GM18909 (cell line): ENCODE results near the gene WDR75.
A peak's percentile ranks its signal among the peaks of the same experiment; 100 is the strongest.

Experiments used
- ATAC-seq: cut with Tn5 transposase; IDR thresholded peaks from one replicate; pipeline ENCODE4 v1.9.1; 2021; ENCODE audit warnings: mild to moderate bottlenecking; ENCODE audit not compliant: unreplicated experiment, poor library complexity

The WDR75 gene

DNA sequence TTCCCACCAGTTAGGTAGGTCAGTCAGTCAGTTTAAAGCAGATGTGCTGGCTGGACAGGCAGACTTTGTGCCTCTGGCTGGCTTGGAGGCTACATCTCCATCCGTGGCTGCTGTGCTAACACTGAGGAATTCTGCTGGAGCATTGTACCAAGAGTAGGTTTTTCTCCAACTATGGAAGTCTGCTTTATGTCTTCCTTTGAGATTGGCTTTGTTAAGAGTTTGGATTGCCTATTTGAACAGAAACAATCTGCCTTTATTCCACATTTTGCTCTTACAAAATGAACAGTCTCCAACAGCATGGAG is 46.7 kb downstream of the WDR75 start:
- no peak for ATAC-seq

DNA sequence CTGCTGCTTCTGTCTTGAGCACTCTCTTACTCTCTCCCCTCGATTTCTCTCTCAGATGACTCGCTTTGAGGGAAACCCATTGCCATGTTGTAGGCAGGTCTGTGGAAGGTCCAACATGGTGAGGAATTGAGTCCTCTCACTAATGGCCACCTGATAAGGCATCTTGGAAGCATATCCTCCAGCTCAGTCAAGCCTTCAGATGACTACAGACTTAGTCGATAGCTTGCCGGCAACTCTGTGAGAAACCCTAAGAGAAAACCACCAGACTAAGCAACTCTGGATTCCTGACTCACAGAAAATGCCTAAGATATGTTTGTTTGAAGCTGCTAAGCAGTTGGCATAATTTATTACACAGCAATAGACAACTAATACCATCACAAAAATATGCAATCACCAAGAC is 51.2 kb downstream of the WDR75 start:
- ATAC-seq: no peak

DNA sequence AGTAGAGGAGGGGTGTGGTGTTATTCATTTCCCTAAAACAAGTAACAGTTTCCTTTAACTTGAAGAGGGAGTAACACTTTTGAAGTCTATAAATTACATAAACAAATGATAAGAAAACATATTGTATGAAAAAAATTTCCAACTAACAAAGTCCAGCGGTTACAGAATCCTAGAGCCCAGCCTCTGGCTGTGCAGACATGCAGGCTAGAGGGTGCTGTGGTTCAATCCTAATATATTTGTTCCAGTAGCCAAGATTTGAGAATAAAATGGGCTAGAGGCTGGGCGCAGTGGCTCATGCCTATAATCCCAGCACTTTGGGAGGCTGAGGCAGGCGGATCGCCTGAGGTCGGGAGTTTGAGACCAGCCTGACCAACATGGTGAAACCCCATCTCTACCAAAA is 56.9 kb downstream of the WDR75 start:
- ATAC-seq: no peak

DNA sequence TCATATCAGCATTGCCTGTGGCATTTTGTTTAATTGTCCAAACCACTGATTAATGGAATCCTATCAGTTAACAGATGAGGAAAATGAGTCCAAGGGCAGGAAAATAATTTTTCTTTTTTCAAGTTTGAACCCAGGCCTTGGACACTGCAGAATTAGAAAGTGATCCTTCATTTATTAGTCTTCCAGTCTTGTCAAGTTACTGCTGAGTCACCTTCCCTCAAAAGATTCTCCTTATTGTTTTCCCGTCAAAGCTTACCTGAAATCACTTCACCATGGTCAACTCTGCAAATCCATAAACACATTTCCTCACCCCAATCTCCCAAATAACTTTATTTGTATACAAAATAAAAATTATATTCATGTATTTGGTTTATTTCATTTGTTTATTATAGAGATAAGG is 57.9 kb downstream of the WDR75 start:
- no peak for ATAC-seq

DNA sequence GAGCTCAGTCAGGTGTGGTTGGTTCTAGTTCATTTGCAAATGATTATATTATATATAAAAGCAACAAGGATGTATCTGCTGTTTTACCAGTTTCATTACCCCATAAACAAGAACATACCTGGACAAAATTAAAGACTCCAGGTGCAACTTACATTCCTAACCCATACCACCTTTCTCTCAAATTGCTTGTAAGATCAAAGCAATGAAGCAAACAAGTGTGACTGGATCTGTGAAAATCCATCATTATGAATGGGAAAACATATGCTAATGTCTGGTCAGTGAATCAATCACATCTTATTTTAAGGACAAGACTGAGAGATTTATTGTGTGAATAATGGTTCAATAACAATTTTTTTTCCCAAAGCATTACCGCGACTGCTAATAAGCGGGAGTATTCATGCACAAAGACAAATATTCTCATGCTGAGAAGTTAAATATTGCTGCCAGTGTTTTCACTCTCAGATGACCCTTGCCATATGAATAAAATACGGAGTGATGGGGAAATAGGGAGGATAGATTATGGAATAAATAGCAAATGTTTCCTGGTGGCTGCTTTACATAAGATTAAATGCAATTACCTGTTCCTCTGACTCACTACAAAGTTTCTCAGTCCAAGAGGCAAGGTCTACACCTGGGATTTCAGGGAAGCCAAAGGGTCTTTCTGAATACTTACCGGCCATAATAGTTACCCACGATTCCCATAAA is 59.3 kb downstream of the WDR75 start:
- no peak for ATAC-seq

DNA sequence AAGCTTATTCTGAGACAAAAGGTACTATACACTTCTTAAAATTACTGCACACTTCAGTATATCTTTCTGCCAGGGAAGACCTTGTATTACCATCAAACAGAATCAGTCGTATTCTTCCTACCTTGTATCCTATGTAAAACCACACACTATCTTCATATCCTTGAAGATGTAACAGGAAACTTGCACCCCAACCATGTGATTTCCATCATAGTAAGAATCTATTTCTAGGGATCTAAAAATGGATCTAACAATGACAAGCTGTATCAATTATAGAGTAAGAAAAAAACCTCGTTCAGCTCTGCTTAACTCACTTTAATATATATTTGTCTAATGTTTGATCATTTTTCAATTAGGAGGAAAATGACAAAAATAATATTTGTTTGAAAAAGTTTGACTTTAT is 60.2 kb downstream of the WDR75 start:
- ATAC-seq: no peak

DNA sequence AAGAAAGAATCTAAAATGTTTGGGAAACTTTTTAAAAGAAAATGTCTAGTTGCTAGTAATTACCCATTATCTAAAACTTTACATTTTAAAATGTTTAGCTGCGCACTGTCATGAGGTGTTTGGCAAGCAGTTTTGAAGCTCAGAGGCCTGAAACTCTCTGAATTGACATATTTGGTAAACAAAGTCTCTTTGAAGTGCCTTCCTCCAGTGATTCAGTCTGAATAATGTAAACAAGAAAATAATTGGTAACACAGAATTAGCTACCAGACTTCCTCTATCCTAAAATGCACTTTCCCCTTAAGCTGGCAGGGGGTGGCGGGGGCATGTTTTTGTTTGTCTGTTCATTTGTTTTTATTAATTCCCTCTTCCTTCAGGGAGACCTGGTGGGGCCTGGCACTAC is 61.4 kb downstream of the WDR75 start:
- ATAC-seq: no peak

DNA sequence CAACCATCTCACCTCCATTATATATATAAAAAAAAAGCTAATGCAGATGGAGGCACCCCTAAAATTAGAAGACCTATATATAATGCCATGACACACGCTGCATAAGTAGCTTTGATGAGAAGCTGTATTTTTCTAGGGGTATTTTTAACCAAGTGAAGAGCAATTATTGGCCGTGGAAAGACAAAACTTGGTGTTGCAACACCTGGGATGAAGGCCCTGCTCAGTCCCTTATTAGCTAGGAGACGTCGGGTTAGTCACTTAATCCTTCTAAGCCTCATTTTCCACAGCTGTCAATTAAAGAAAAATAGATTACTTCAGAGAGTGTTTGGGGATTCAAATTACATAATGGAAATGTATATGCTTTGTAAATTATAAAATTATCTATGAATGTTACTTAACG is 63.0 kb downstream of the WDR75 start:
- ATAC-seq: no peak

DNA sequence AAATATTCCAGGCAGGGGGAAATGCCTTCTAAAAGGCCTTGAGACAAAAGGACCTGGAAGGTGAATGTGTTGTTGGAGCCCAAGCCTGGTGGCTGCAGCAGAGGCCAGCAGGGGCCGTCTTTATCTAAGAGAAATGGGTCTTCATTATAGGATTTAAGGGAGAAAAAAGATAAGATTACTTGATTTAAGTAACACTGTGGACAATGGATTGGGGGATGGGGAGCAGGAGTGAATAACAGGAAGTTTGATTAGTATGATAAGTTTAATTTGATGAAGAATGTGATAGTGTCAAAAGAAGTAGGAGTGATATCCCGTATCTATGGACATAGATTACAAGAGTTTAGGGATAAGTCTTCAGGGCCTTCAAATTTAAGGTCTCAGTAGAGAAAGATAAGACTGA is 64.2 kb downstream of the WDR75 start:
- ATAC-seq: no peak

DNA sequence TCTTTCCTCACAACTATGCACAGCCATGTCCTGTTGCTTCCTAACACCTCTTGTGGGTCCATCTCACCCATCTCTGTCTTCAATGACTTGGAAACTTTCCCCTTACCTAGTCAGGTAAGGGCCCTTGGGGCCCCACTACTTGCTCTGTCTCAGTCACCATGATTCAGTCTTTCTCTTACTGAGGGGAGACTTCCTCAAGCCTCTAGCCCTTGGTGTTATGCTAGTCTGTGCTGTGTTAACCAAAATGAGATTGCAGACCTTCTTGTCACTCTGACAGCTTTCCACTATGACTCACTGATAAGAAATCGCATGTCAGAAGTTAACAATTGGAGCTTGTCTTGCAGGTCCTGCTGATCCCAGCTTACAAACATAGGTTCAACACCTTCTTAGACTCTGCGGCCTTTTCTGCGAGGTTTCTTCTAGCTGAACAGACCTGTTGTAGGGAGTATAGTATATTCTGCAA is 65.3 kb downstream of the WDR75 start:
- ATAC-seq: no peak

DNA sequence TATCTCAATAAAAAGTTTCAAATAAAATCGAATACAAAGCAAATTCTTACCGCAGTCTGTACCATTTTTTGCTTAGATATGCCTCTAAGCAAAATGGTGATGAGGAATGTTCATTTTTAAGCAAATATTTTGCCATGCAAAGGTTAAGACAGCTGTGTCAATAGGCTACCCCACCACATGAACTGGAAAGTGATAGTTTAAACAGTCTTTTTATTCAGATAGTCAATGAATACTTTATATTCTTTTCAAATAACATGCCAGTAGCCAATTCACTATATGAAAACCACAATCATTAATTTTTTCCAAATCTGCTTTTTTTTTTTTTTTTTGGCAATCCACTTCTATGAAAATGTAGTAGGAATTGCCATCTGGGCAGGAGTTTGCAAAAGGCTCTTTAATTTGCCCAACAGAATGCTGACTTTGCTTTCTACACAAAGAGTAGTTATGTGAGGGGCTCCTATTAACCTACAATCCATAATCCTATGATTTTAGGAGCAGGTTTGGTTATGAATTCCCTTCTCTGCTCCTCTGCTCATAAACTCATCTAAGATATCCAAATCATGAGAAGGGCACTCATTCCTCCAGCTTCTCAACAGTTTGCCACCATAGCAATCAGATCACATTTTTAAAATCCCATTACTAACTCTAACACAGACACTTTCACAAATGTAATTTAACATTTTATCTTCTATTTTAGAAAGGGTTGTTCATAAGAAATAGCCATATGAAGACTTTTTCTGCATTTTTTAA is 70.1 kb downstream of the WDR75 start:
- no peak for ATAC-seq

DNA sequence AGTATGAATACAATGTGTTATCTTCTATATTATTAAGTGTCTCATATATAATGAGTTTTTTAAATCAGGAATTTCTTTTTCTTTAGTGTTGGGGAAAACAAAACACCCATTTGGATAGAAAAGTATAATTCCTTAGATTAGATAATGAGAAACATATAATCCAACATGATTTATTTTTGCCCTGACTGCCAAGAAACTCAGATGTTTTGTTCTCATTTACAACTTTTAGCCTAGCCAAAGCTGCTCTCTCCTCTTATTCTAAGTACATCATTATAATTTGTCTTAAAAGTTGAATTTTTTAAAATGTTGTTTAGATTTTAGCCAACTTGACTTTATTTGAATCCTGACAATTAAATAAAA is 70.7 kb downstream of the WDR75 start:
- ATAC-seq: no peak

DNA sequence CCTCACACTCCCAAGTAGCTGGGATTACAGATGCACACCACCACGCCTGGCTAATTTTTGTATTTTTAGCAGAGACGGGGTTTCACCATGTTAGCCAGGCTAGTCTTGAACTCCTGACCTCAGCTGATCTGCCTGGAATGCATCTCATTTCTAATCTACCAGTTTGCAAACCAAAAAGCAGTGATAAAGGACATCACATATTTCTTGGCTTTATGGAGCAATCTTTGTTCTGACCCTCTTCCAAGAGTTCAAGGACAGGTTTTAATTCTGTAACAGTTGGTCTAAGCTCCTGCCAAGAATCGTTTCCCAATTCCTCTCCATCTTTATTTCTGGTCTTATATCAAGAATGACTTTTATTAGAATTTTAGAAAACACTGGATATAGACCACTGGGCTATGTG is 71.6 kb downstream of the WDR75 start:
- ATAC-seq: no peak

DNA sequence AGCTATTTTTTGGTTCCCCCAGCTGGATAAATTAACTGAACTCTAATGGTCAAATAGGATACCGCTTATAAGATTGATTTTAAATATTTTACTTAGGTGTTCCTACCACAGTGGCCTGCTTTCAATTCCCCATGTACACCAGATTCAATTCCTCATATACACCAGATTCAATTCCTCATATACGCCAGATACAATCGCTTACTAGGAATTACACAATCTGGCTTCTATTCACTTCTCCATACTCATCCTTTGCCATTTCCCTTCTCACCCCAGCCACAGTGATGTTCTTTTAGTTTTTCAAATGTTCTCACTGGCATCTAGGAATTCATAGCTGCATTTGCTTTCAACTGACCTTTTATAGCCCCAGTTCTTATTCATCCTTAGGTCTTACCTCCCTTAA is 72.8 kb downstream of the WDR75 start:
- no peak for ATAC-seq

DNA sequence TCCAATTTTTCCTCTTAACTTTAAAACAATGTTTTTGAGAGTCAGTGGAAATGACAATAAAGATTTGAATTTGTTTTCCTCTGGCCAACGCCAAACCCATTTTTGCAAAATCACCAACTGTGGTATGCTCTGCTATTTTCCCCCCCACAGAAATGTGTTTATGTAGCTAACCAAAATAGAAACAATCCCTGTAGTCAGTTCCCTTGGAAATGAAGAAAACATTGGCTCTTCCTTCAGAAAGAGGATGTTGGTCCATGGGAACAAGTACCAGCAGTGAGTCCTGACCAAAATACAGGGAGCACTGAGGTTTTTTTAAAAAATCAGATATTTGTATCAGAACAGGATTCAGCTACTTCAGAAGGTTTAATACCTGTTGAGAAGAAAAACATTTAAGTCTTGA is 74.0 kb downstream of the WDR75 start:
- ATAC-seq: no peak

DNA sequence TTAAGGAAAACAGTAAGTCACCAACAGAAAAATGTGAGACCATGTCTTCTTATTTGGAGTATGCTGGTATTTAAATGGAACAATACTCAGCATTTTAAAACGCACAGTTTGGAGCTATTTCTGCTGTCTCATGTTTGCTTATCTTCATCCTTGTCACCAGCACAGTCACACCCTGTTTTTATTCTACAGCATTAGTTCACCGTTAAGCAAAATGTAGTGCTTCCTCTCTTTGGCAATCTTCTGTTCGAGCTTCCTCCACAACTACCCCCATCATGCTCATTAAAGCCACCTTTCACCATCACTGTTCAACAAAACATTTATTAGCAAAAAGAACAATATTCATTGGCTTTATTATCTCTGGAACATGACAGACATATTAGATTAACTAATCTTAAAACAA is 75.3 kb downstream of the WDR75 start:
- ATAC-seq: no peak

DNA sequence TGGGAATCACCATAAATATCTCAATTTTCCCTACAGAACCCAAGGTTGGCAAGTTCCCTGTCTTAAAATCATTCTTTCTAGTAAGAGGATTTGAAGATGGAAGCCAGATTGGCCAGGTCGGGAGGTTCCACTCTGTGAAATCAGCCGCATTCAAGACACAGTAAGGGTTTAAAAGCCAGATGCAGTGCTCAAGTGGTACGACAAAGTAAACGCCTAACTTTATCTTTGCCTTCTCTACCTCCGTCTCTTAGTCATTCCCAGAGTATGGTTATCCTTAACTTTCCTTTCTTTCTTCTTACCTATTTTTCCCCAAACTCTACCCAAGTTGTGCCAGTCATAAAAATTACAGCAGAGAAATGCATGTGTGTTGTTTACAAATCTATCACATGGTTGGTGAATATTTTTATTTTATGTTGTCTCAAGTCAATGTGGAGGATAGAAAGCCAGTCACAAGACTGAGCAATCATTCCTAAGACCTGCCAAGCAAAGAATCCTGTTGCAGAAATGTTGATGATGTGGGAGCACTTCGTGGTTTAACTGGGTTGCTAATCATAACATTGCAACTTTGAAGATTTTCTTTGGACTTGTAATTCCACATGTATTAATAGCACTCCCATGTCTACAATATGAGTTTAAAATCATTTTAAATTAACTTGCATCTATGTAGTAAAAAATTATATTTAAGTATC is 76.7 kb downstream of the WDR75 start:
- no peak for ATAC-seq

DNA sequence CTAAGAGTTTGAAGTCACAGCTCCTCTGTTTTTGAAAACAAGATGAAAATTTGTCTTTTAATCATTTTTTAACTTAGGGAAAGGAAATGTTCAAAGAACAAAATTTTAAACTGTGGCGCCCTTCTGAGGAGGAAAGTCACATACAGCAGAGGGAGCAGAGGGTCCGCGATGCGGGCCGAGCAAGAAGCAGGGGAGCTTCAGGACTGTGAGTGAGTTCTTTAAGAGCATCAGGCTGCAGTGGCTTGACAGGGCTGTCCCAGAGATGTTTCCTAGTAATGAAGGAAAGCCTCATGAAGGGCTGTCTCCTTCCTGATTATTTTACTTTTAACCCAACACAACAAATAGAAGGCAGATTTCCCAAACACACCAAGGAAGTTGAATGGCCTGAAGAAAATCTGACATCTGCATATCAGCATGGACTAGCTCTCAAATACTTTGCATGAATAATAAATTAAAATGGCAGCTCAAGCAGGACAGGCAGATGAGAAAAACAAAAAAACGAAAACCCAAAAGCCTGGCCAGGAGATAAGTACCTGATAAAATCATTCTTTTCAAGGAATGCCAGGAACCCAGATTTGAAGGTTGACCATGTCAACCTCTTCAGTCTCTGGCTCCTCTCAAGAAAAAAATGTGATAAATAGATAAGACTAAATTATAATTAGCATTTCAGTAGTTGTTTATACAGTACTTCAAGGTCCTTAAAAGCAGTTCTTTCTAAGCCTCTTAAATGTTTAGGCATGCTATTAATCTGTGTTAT is 78.5 kb downstream of the WDR75 start:
- ATAC-seq: no peak

DNA sequence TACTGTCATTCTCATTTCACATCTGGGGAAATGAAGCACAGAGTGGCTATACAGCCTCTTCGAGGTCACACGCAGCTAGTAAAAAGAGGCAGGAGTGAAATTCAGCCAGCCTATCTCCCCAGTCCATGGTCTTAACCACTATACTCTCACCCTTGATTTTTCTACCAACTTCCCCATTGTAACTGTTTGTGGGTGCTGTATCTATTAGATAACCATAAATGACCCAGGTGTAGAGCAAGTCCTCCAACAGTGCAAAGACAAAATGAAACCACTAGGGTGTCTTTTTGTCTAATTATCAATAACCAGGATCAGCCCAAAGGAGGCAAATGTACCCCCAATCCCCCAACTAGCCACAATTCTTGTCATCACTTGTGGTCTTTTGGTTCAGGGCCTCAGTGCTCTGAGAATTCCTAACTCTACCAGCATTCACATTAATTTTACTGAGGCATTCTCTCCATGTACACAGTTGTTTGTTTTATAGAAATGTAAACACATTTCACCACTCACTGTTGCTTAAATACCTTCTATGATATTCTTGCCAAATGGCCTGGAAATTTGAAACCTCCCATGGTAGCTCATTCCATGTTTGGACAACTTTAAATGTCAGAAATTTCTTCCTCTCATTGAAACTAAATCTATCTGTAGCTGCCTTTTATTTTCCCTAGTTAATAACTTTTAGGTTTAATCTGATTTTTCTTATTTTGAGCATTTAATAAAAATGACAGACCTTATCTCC is 80.6 kb downstream of the WDR75 start:
- peak; percentile 80 for ATAC-seq

DNA sequence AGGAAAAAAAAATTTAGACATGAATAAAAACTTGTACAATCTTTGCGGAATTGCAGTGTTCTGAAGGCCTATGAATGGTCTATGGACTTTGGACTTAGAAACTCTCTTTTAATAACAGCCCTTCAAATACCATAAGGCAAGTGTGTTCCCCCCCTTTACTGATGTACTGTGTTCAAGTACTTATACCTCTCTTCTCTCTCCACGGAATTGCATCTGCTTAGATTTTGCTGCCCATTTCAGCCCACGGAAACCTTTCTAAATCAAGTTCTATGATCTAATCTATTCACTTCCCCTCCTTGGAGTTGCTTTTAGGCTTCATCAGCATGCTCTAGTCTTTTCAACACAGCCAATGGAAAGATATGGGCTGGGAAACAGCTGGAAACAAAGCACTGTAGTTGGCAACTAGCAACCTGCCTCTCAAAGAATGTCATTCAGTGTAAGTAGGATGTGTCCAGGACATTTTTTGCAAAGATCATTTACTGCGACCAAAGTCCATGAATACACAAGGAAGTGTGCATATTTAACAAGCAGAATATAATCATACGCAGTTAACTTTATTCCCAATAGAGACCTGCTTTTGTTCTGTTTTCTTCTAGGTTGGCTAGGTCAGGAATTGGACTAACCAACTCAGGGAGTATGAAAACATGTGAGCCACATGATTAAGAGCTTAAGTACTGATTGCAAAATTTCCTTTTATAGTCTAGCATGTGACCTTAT is 81.3 kb downstream of the WDR75 start:
- no peak for ATAC-seq
